T47D (cell line): Measurements from ENCODE around the gene AFAP1L1.

Experiments used
- DNase-seq, 2 experiments: peaks; one replicate each; pipeline versions ENCODE4 v3.0.0 to v3.0.0-alpha.2; 2011 to 2012; ENCODE audit warnings: low read depth in 1 of 2, low spot score in 1 of 2
- JUND ChIP-seq: IDR thresholded peaks from 2 replicates; pipeline ENCODE4 v1.6.1; 2012; ENCODE audit warnings: low read depth
- in situ Hi-C: cut with HindIII; loops from 2 replicates; pipeline ENCODE4 v1.10.0; 2016; ENCODE audit warnings: low sequenced_read_pairs, low pct_unique_long_range_greater_than_20kb

Gene AFAP1L1

GRCh38 chr5:149367972-149368645, 96.5 kb downstream of the AFAP1L1 start:
- in situ Hi-C loops, result no loop called here
- DNase-seq, result no peak
- no peak for TF ChIP-seq JUND

GRCh38 chr5:149370878-149371277, 99.2 kb downstream of the AFAP1L1 start:
- TF ChIP-seq JUND, result no peak
- DNase-seq, result no peak
- in situ Hi-C loops, result no loop called here

DNA sequence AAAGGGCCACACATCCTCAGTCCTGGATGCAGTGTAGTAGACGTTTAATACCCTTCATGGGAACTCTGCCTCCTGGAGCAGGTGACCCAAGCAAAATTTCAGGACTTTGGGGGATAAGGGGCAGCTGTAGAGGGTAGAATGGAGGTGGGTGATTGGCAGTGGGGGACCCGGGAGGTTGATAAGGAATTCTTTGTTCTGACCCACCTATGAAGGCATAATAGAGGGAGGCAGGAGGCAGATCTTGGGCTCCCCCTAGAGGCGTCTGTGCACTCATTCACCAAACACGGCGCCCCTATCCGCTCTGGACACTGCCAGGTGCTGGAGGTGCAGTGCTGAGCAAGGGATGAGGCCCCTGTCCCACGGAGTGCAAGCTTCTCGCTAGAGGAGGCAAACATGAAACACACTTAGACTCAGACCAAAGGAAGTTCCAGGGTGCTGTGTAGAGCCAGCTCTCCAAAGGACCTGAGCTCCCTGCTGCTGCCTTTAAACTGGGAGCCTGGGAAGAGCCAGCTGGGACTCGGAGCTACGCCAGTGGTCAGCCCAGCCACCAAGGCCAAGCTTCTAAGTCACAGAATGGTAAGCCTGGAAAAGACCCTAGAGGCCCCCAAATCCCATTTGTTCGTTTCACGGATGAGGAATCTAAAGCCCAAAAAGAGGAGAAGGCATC, 99.8 kb downstream of the AFAP1L1 start:
- peak; percentile 75 to 79 for DNase-seq
- in situ Hi-C loops, result no loop called here
- TF ChIP-seq JUND, result no peak

DNA sequence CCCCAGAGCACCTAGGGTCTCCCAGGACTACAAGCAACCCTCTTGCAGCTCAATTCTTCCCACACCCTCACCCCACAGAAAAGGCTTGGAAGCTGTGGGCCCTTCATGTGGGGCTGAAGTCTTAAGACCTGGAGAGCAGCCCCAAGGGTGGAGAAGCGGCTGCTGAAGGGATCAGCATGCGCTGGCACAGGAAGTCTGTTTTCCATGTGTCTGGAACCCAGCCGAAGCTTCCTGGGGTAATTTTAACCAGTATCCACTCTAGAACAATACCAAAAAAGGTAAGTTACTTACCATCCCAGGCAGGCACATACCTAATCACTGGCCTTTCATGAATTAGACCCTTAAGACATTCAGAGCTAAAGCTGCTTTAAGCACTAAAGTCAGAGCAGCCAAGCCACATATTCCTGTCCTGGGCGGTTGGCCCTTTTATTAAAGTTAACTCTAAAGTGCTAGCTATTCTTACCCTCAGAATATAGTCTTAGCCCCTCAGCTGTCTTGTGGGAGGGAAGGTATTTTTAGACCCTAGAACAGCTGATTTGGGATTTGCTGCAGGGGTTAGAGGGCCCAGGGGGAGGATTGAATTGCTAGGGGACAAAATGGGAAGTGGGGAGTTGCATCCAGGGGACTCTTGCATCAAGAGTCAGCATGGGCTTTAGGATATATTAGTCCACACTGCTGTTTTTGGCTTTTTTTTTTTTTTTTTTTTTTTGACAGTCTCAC, 100.6 kb downstream of the AFAP1L1 start:
- TF ChIP-seq JUND, result no peak
- no peak for DNase-seq
- in situ Hi-C loops, result no loop called here

- in situ Hi-C loops, result no loop called here
- no peak for TF ChIP-seq JUND
Measured at GRCh38 chr5:149372932-149373331, 101.3 kb downstream of the AFAP1L1 start.

DNA sequence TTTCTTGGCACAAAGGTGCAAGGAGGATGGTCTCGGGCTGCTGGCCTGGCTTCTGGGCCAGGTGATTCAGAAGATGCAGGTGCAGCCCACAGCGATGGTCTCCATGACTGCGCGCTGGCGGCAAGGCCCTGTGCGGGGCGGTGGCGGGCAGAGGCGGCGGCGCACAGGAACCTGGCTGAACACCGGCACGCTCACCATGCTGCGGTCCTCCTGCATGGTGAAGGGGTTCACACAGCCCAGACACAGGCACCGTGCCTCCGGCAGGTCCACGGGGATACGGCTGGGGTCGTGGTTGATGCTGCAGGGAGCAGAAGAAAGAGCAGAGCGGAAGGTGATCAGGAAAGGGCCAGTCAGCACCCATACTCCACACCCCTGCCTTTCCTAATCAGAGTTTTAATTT, 102.6 kb downstream of the AFAP1L1 start:
- DNase-seq, result no peak
- no peak for TF ChIP-seq JUND
- in situ Hi-C loops, result no loop called here

More at GRCh38 chr5:149372932-149373331, 101.3 kb downstream of the AFAP1L1 start:
- DNase-seq, result no peak

DNA sequence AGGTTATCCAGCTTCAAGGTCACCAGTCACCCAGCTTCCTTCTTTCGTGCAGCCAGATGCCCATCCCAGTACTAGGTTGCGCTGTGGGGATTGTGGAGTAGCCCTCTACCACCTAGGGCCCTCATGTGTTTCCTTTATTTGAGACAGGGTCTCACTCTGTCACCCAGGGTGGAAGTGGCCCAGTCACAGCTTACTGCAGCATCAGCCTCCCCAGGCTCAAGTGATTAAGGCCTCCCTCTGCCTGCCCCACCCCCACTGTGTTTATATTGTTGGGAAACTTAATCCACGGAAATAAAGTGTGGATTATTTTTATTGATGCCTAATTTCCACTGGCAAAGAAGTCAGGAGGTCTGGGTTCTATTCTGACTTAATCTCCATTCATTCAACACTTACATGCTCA, 103.1 kb downstream of the AFAP1L1 start:
- no peak for TF ChIP-seq JUND
- no peak for DNase-seq
- in situ Hi-C loops, result no loop called here

DNA sequence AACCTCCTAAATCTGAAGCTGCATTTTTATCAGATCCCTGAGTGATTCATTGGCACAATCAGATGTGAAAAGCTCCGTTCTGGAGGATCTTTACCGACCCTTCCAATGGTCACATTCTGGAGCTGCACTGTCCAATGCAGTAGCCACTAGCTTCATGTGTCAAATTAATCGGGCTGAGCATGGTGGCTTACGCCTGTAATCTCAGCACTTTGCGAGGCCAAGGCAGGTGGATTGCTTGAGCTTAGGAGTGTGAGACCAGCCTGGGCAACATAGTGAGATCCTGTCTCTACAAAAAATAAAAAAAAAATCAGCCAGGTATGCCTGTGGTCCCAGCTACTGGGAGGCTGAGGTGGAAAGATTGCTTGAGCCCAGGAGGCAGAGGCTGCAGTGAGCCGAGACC, 103.8 kb downstream of the AFAP1L1 start:
- no peak for TF ChIP-seq JUND
- no peak for DNase-seq
- in situ Hi-C loops, result no loop called here

GRCh38 chr5:149376104-149376503, 104.4 kb downstream of the AFAP1L1 start:
- DNase-seq, result no peak
- in situ Hi-C loops, result no loop called here
- TF ChIP-seq JUND, result no peak

DNA sequence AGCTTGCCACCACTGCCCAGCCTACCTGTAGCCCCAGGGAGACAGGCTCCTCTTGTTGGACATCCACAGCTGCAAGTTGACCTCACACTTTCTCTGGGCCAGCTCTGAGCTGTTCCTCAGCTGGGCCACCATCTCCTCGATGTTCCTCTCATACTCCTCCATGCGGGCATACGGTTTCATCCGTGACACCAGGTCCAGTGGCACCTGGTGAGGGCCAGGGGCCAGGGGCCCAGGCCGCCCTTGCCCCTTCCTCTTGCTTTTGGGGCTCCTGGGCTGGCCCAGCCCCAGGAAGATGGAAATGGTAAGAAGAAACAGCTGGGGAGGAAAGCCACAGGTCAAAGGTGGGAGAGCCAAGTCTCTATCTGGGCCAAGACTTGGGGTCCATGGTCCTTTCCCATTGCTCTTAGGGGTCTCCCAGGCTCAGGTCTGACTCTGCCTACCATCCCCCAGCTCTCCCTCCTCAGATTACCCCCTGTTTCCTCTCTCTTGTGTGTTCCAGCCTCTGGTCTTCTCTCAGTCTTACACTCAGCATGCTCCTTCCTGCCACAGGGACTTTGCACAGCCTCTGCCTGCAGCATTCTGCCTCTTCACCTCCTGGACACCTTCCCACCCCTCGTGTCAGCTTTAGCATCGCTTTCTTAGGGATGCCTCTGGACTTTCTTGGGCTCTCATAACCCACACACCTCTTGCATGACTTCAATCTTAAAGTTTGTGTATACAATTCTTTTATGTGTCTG, 105.2 kb downstream of the AFAP1L1 start:
- no peak for DNase-seq
- no peak for TF ChIP-seq JUND
- in situ Hi-C loops, result no loop called here

- in situ Hi-C loops, result no loop called here
- DNase-seq, result no peak
- no peak for TF ChIP-seq JUND
Measured at GRCh38 chr5:149378241-149378820, 106.7 kb downstream of the AFAP1L1 start.

GRCh38 chr5:149379177-149379761, 107.6 kb downstream of the AFAP1L1 start, which contains the start of gene IL17B:
IL17B (minus strand) TSS chr5:149379292; CDS start chr5:149379225, 67 bp downstream.
- in situ Hi-C loops, result no loop called here
- DNase-seq, result no peak
- TF ChIP-seq JUND, result no peak
